ENCODE measurements around the gene MOGAT1. TPM values are rescaled to one million over a fixed set of nuclear protein-coding genes. Genes with fewer than 3 reads are reported as not detected.
A peak's percentile ranks its signal among the peaks of the same experiment; 100 is the strongest.

The MOGAT1 gene
- total RNA-seq, 2 donors from 2014 or later: 0.24 TPM; not detected in 1

GRCh38 chr2:222635295-222635694, 36.2 kb upstream of the MOGAT1 start:
- H3K4me3 ChIP-seq: no peak overlapping the region
- TF ChIP-seq CTCF (IDR thresholded peaks at IDR 0.05): no peak
- no peak overlapping the region for H3K27ac ChIP-seq
- H3K4me1 ChIP-seq: no peaks in the 10 kb centered on the region
- intact Hi-C loops (cut with DNase I): no loop called here
- H3K27me3 ChIP-seq: no peaks in the 10 kb centered on the region
- no peaks in the 10 kb centered on the region for H3K36me3 ChIP-seq
- DNase-seq: no peak
- H3K9me3 ChIP-seq: no peaks in the 10 kb centered on the region
- H3K9ac ChIP-seq (ENCODE audit: low read depth in 2 of 2, low read length in 2 of 2): no peak overlapping the region

- no peaks in the 10 kb centered on the region for H3K4me1 ChIP-seq
- H3K9ac ChIP-seq (ENCODE audit: low read depth in 2 of 2, low read length in 2 of 2): no peak overlapping the region
- H3K9me3 ChIP-seq: no peaks in the 10 kb centered on the region
- no peaks in the 10 kb centered on the region for H3K27me3 ChIP-seq
- intact Hi-C loops (cut with DNase I): no loop called here
- peak; percentile 41 for DNase-seq
- no peaks in the 10 kb centered on the region for H3K36me3 ChIP-seq
- no peak overlapping the region for H3K4me3 ChIP-seq
- H3K27ac ChIP-seq: peak overlapping the region; percentile 50
- no peak for TF ChIP-seq CTCF (IDR thresholded peaks at IDR 0.05)
Measured at GRCh38 chr2:222637067-222637466, 34.4 kb upstream of the MOGAT1 start.

- no peak for TF ChIP-seq CTCF (IDR thresholded peaks at IDR 0.05)
- H3K27ac ChIP-seq: no peak overlapping the region
- DNase-seq: no peak
- H3K9me3 ChIP-seq: no peaks in the 10 kb centered on the region
- no peaks in the 10 kb centered on the region for H3K27me3 ChIP-seq
- no peaks in the 10 kb centered on the region for H3K4me1 ChIP-seq
- intact Hi-C loops (cut with DNase I): no loop called here
- H3K4me3 ChIP-seq: no peak overlapping the region
- H3K9ac ChIP-seq (ENCODE audit: low read depth in 2 of 2, low read length in 2 of 2): no peak overlapping the region
- no peaks in the 10 kb centered on the region for H3K36me3 ChIP-seq
Measured at GRCh38 chr2:222641336-222641735, 30.1 kb upstream of the MOGAT1 start.

- TF ChIP-seq CTCF (IDR thresholded peaks at IDR 0.05): no peak
- DNase-seq: no peak
- intact Hi-C loops (cut with DNase I): no loop called here
- no peaks in the 10 kb centered on the region for H3K36me3 ChIP-seq
- H3K27ac ChIP-seq: no peak overlapping the region
- H3K4me3 ChIP-seq: no peak overlapping the region
- H3K4me1 ChIP-seq: no peaks in the 10 kb centered on the region
- no peaks in the 10 kb centered on the region for H3K27me3 ChIP-seq
- no peaks in the 10 kb centered on the region for H3K9me3 ChIP-seq
- no peak overlapping the region for H3K9ac ChIP-seq (ENCODE audit: low read depth in 2 of 2, low read length in 2 of 2)
Measured at GRCh38 chr2:222643134-222643533, 28.3 kb upstream of the MOGAT1 start.

- Histone ChIP-seq H3K9ac (ENCODE audit: low read depth in 2 of 2, low read length in 2 of 2) (no peak overlapping the region), H3K36me3 (no peaks in the 10 kb centered on the region), H3K4me3 (no peak overlapping the region), H3K27ac (peak overlapping the region; percentile 33), H3K9me3 (no peaks in the 10 kb centered on the region), H3K27me3 (no peaks in the 10 kb centered on the region), H3K4me1 (no peaks in the 10 kb centered on the region)
- intact Hi-C loops (cut with DNase I): no loop called here
- DNase-seq: no peak
- TF ChIP-seq CTCF (IDR thresholded peaks at IDR 0.05): no peak
Measured at GRCh38 chr2:222646008-222646407, 25.4 kb upstream of the MOGAT1 start.

- peak overlapping the region; percentile 33 for H3K27ac ChIP-seq
- no peak overlapping the region for H3K9ac ChIP-seq (ENCODE audit: low read depth in 2 of 2, low read length in 2 of 2)
- no peaks in the 10 kb centered on the region for H3K4me1 ChIP-seq
- H3K36me3 ChIP-seq: no peaks in the 10 kb centered on the region
- no peak for TF ChIP-seq CTCF (IDR thresholded peaks at IDR 0.05)
- DNase-seq: no peak
- H3K4me3 ChIP-seq: no peak overlapping the region
- H3K27me3 ChIP-seq: no peaks in the 10 kb centered on the region
- H3K9me3 ChIP-seq: no peaks in the 10 kb centered on the region
- intact Hi-C loops (cut with DNase I): no loop called here
Measured at GRCh38 chr2:222649801-222650200, 21.7 kb upstream of the MOGAT1 start.

Data from colonic mucosa (tissue), 4 donors.